Measurements from ENCODE around the gene TBC1D9.
"Not testable (repeated sequence)": the region's sequence is repeated elsewhere in the genome, so short reads cannot be mapped to it uniquely, and the experiment has no call there.

TBC1D9 gene

GRCh38 chr4:140790765-140791164 lies 34.6 kb upstream of the TBC1D9 start:
- DNase-seq (ENCODE audit: low spot score): peak; percentile 36
- in situ Hi-C loops (cut with MboI; ENCODE audit: low sequenced_read_pairs, unreplicated experiment): no loop called here
- TF ChIP-seq, protein P1, sequence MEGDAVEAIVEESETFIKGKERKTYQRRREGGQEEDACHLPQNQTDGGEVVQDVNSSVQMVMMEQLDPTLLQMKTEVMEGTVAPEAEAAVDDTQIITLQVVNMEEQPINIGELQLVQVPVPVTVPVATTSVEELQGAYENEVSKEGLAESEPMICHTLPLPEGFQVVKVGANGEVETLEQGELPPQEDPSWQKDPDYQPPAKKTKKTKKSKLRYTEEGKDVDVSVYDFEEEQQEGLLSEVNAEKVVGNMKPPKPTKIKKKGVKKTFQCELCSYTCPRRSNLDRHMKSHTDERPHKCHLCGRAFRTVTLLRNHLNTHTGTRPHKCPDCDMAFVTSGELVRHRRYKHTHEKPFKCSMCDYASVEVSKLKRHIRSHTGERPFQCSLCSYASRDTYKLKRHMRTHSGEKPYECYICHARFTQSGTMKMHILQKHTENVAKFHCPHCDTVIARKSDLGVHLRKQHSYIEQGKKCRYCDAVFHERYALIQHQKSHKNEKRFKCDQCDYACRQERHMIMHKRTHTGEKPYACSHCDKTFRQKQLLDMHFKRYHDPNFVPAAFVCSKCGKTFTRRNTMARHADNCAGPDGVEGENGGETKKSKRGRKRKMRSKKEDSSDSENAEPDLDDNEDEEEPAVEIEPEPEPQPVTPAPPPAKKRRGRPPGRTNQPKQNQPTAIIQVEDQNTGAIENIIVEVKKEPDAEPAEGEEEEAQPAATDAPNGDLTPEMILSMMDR (IDR thresholded peaks at IDR 0.05; ENCODE audit: borderline replicate concordance, control extremely low read depth, extremely low read depth, insufficient read depth, missing control alignments): no peak

DNA sequence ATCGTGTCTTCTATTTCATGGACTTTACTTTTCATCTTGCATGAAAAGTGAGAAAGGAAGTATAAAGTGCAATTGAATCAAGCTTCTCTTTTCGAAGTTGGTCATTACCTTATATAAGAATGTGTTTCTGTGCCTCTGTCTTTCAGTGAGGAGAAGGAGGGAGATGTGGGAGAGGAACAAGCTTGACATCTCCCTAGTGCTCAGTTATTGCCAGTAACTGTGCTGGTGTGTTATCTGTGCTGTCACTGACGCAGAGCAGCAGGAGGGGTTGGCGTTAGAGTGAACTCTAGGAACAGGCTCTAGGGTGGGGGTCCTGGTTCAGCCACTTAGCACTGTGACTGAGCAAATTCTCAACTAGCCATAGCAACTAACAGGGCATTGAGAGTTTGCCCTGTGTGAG lies 34.0 kb upstream of the TBC1D9 start:
- in situ Hi-C loops (cut with MboI; ENCODE audit: low sequenced_read_pairs, unreplicated experiment): no loop called here
- TF ChIP-seq, protein P1 (IDR thresholded peaks at IDR 0.05; ENCODE audit: borderline replicate concordance, control extremely low read depth, extremely low read depth, insufficient read depth, missing control alignments): no peak
- no peak for DNase-seq (ENCODE audit: low spot score)

- TF ChIP-seq, protein P1 (IDR thresholded peaks at IDR 0.05; ENCODE audit: borderline replicate concordance, control extremely low read depth, extremely low read depth, insufficient read depth, missing control alignments): no peak
- in situ Hi-C loops (cut with MboI; ENCODE audit: low sequenced_read_pairs, unreplicated experiment): no loop called here
- peak; percentile 34 for DNase-seq (ENCODE audit: low spot score)
Measured at GRCh38 chr4:140789759-140790158, 33.6 kb upstream of the TBC1D9 start.

DNA sequence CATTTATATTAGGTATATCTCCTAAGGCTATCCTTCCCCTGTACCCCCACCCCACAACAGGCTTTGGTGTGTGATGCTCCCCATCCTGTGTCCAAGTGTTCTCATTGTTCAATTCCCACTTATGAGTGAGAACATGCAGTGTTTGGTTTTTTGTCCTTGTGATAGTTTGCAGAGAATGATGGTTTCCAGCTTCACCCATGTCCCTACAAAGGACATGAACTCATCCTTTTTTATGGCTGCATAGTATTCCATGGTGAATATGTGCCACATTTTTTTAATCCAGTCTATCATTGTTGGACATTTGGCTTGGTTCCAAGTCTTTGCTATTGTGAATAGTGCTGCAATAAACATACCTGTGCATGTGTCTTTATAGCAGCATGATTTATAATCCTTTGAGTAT lies 26.6 kb upstream of the TBC1D9 start:
- DNase-seq (ENCODE audit: low spot score); in situ Hi-C loops (cut with MboI; ENCODE audit: low sequenced_read_pairs, unreplicated experiment): not testable (repeated sequence)

GRCh38 chr4:140781596-140781995 lies 25.4 kb upstream of the TBC1D9 start:
- in situ Hi-C loops (cut with MboI; ENCODE audit: low sequenced_read_pairs, unreplicated experiment): no loop called here
- no peak for DNase-seq (ENCODE audit: low spot score)
- TF ChIP-seq, protein P1 (IDR thresholded peaks at IDR 0.05; ENCODE audit: borderline replicate concordance, control extremely low read depth, extremely low read depth, insufficient read depth, missing control alignments): no peak

GRCh38 chr4:140777894-140778293 lies 21.7 kb upstream of the TBC1D9 start:
- in situ Hi-C loops (cut with MboI; ENCODE audit: low sequenced_read_pairs, unreplicated experiment): no loop called here

DNA sequence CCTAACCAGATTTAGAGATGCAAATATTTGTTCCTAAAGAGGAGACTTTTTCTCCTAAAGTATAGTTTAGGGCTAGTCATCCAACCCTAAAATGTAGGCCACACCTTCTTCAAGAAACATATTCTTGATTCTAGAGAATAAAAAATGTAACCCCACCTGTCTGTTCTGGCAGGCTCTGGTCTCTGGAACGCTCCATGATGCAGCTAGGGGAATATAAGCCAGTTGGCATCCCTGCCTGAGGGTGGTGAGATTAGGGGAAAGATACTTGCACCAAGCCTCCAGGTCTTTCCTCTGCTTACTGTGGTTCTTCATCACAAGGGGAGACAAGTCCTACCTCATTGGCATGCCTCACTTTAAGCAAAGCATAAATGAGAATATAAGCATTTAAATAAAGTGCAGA lies 21.2 kb upstream of the TBC1D9 start:
- no peak for DNase-seq (ENCODE audit: low spot score)
- TF ChIP-seq, protein P1 (IDR thresholded peaks at IDR 0.05; ENCODE audit: borderline replicate concordance, control extremely low read depth, extremely low read depth, insufficient read depth, missing control alignments): no peak
- in situ Hi-C loops (cut with MboI; ENCODE audit: low sequenced_read_pairs, unreplicated experiment): no loop called here

More at GRCh38 chr4:140777894-140778293, 21.7 kb upstream of the TBC1D9 start:
- TF ChIP-seq, protein P1 (IDR thresholded peaks at IDR 0.05; ENCODE audit: borderline replicate concordance, control extremely low read depth, extremely low read depth, insufficient read depth, missing control alignments): no peak
- DNase-seq (ENCODE audit: low spot score): no peak
